ENCODE data around the gene SOX1. TPM values are rescaled to one million over a fixed set of nuclear protein-coding genes. Genes with fewer than 3 reads are reported as not detected.

The SOX1 gene
- total and polyA plus RNA-seq, 2 experiments from 2014 or later = 0.11 TPM; not detected in 1

DNA sequence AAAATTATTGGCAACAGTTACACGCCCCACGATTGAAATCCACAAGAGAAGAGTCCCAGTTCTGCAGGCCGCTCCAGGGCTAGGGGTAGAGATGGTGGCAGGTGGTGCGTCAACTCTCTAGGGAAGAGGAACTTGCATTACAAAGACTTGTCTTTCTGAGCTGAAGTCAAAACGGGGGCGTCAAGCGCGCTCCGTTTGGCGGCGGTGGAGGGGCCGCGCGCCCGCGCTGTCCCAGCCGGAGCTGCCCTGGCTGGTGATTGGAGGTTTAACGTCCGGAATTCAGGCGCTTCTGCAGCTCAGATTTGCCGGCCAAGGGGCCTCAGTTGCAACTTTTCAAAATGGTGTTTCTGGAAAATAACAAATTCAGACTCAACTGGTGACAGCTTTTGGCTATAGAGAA lies 38.9 kb downstream of the SOX1 start:
- peaks cover 99% of the 10 kb centered on the region for H3K27me3 ChIP-seq

DNA sequence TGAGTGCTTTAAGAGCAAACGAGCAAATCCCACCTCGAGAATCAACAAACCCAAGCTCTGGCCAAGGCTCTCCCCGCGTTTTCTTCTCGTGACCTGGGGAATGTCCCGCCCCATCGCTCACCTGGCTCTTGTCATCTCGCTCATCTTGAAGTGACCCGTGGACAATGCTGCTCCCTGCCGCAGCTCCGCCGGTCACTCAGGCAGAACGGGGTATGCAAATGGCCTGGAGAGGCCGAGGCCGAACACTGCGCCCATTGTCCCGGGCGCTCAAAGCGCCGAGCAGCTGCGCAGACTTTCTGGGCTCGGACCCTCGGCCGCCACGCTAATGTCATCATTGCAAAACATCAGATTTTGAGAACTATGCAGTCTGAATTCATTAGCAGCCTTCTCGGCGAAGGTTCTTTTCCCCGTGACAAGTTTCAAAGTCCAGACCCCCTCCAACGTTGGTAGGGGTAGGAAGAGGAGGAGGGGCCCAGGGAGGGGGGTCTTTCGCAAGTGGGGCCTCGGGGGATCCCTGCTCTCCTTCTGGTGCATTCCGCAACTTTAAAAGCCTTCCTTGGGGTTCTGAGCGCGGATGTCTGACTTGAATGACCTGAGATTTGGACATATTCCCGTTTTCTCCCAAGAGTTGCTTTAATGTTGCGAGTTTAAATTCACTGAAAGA lies 39.7 kb downstream of the SOX1 start:
- DNase-seq (ENCODE audit: low spot score) = no peak
- no peaks in the 10 kb centered on the region for H3K9me3 ChIP-seq (ENCODE audit: low read depth)
- no peaks in the 10 kb centered on the region for H3K79me2 ChIP-seq
- H3K9me2 ChIP-seq (replicated peaks; ENCODE audit: insufficient read depth) = no peaks in the 10 kb centered on the region
- 7% methylated on average over 33 of the region's 36 CpGs for WGBS (ENCODE audit: low lambda C conversion rate, missing lambda C conversion rate)
- peaks cover 6% of the 10 kb centered on the region for H3K4me1 ChIP-seq (ENCODE audit: insufficient read depth)
- H3K36me3 ChIP-seq (replicated peaks; ENCODE audit: insufficient read depth, low read depth) = no peaks in the 10 kb centered on the region
- H3K4me2 ChIP-seq = peak overlapping the region; percentile 59
- H3K4me3 ChIP-seq = no peak overlapping the region
- no peak overlapping the region for H2AFZ ChIP-seq
- peaks cover 99% of the 10 kb centered on the region for H3K27me3 ChIP-seq
- TF ChIP-seq EZH2phosphoT487 (IDR thresholded peaks at IDR 0.05; ENCODE audit: low read depth, severe bottlenecking, unreplicated experiment) = peak; percentile 11
- peak; percentile 58 for TF ChIP-seq EZH2 (IDR thresholded peaks at IDR 0.05; ENCODE audit: borderline replicate concordance)
- TF ChIP-seq, protein P1, sequence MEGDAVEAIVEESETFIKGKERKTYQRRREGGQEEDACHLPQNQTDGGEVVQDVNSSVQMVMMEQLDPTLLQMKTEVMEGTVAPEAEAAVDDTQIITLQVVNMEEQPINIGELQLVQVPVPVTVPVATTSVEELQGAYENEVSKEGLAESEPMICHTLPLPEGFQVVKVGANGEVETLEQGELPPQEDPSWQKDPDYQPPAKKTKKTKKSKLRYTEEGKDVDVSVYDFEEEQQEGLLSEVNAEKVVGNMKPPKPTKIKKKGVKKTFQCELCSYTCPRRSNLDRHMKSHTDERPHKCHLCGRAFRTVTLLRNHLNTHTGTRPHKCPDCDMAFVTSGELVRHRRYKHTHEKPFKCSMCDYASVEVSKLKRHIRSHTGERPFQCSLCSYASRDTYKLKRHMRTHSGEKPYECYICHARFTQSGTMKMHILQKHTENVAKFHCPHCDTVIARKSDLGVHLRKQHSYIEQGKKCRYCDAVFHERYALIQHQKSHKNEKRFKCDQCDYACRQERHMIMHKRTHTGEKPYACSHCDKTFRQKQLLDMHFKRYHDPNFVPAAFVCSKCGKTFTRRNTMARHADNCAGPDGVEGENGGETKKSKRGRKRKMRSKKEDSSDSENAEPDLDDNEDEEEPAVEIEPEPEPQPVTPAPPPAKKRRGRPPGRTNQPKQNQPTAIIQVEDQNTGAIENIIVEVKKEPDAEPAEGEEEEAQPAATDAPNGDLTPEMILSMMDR (IDR thresholded peaks at IDR 0.05; ENCODE audit: poor library complexity) = no peak
- H3K27ac ChIP-seq = no peak overlapping the region
- H4K20me1 ChIP-seq (ENCODE audit: insufficient read depth, poor library complexity, severe bottlenecking) = no peaks in the 10 kb centered on the region

More for the DNA sequence above, 38.9 kb downstream of the SOX1 start:
- Histone ChIP-seq H2AFZ (no peak overlapping the region), H3K9me3 (ENCODE audit: low read depth) (no peaks in the 10 kb centered on the region), H4K20me1 (ENCODE audit: insufficient read depth, poor library complexity, severe bottlenecking) (no peaks in the 10 kb centered on the region), H3K79me2 (no peaks in the 10 kb centered on the region), H3K4me2 (peak overlapping the region; percentile 59), H3K9me2 (replicated peaks; ENCODE audit: insufficient read depth) (no peaks in the 10 kb centered on the region), H3K27ac (no peak overlapping the region), H3K4me3 (no peak overlapping the region), H3K4me1 (ENCODE audit: insufficient read depth) (peaks cover 6% of the 10 kb centered on the region), H3K36me3 (replicated peaks; ENCODE audit: insufficient read depth, low read depth) (no peaks in the 10 kb centered on the region)
- DNase-seq (ENCODE audit: low spot score) = no peak
- 3% methylated on average over 21 of the region's 21 CpGs for WGBS (ENCODE audit: low lambda C conversion rate, missing lambda C conversion rate)
- TF ChIP-seq EZH2 (IDR thresholded peaks at IDR 0.05; ENCODE audit: borderline replicate concordance) = peak; percentile 22
- no peak for TF ChIP-seq EZH2phosphoT487 (IDR thresholded peaks at IDR 0.05; ENCODE audit: low read depth, severe bottlenecking, unreplicated experiment)
- TF ChIP-seq, protein P1 (IDR thresholded peaks at IDR 0.05; ENCODE audit: poor library complexity) = no peak

DNA sequence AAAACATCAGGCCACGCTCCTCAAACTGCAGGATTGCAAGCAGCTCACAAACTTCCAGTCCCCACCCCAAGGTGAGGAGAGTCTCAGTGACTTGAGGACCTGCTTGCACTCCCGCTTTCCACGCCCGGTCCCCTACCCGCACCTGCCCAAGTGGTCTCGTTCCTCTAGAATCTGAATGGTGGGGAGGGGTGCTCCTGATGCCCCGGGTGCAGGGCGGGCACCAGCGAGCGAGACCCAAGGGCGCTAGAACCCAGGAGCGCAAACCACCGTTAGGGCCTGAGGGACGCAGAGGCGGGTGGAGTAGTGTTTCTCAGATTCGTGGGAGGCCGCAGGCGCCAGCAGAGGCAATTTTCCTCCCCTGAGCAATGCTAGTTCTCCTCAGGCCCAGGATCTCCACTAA lies 40.3 kb downstream of the SOX1 start:
- Histone ChIP-seq H3K27ac (no peak overlapping the region), H3K79me2 (no peaks in the 10 kb centered on the region), H3K9me3 (ENCODE audit: low read depth) (no peaks in the 10 kb centered on the region), H3K36me3 (replicated peaks; ENCODE audit: insufficient read depth, low read depth) (no peaks in the 10 kb centered on the region), H2AFZ (no peak overlapping the region), H3K27me3 (peaks cover 99% of the 10 kb centered on the region), H3K4me1 (ENCODE audit: insufficient read depth) (peaks cover 6% of the 10 kb centered on the region), H3K4me2 (no peak overlapping the region), H3K4me3 (no peak overlapping the region), H3K9me2 (replicated peaks; ENCODE audit: insufficient read depth) (no peaks in the 10 kb centered on the region), H4K20me1 (ENCODE audit: insufficient read depth, poor library complexity, severe bottlenecking) (no peaks in the 10 kb centered on the region)
- TF ChIP-seq EZH2phosphoT487 (IDR thresholded peaks at IDR 0.05; ENCODE audit: low read depth, severe bottlenecking, unreplicated experiment) = no peak
- TF ChIP-seq EZH2 (IDR thresholded peaks at IDR 0.05; ENCODE audit: borderline replicate concordance) = no peak
- TF ChIP-seq, protein P1 (IDR thresholded peaks at IDR 0.05; ENCODE audit: poor library complexity) = no peak
- no peak for DNase-seq (ENCODE audit: low spot score)
- 79% methylated on average over 18 of the region's 18 CpGs for WGBS (ENCODE audit: low lambda C conversion rate, missing lambda C conversion rate)

All from hepatocyte (in vitro differentiated cells).